Measurements from ENCODE around the gene GYPA.
"Not testable (repeated sequence)": the region's sequence is repeated elsewhere in the genome, so short reads cannot be mapped to it uniquely, and the experiment has no call there.

The GYPA gene

GRCh38 chr4:144136189-144136588 is 4.3 kb downstream of the GYPA start:
- not testable (repeated sequence) for H3K4me3 ChIP-seq (ENCODE audit: low read length); DNase-seq (ENCODE audit: low read depth, low spot score)

GRCh38 chr4:144130167-144130566 is 10.4 kb downstream of the GYPA start:
- not testable (repeated sequence) for DNase-seq (ENCODE audit: low read depth, low spot score)

DNA sequence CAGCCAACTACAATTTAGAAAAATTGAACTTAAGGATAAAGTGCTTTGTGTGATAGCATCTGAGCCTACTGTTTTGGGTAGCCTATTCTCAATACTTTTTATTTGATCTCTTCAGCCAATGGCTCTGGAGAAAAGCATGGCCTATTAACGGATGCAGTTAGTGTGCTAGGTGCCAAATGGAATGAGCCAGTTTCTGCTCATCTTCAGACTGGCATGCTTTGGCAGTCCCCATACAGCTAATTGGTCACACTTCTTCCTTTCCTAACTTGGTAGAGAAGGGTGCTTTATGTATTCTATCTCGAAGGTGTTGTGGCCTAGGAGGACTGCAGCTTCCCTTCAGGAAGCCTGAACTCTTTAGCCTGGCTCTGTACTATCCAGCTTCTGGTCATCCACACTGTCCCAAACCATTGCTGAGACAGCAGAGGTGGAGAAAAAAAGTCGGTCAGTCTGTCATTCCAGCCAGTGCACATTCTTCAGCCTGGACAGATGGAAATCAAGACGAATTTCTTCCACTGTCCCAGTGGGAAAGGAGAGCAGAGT is 11.1 kb downstream of the GYPA start:
- H3K4me3 ChIP-seq (ENCODE audit: low read length); DNase-seq (ENCODE audit: low read depth, low spot score): not testable (repeated sequence)

More at GRCh38 chr4:144130167-144130566, 10.4 kb downstream of the GYPA start:
- not testable (repeated sequence) for H3K4me3 ChIP-seq (ENCODE audit: low read length)

- not testable (repeated sequence) for H3K4me3 ChIP-seq (ENCODE audit: low read length); DNase-seq (ENCODE audit: low read depth, low spot score)
Measured at GRCh38 chr4:144128709-144129320, 11.7 kb downstream of the GYPA start.

GRCh38 chr4:144125109-144125508 is 15.4 kb downstream of the GYPA start:
- not testable (repeated sequence) for H3K4me3 ChIP-seq (ENCODE audit: low read length); DNase-seq (ENCODE audit: low read depth, low spot score)

DNA sequence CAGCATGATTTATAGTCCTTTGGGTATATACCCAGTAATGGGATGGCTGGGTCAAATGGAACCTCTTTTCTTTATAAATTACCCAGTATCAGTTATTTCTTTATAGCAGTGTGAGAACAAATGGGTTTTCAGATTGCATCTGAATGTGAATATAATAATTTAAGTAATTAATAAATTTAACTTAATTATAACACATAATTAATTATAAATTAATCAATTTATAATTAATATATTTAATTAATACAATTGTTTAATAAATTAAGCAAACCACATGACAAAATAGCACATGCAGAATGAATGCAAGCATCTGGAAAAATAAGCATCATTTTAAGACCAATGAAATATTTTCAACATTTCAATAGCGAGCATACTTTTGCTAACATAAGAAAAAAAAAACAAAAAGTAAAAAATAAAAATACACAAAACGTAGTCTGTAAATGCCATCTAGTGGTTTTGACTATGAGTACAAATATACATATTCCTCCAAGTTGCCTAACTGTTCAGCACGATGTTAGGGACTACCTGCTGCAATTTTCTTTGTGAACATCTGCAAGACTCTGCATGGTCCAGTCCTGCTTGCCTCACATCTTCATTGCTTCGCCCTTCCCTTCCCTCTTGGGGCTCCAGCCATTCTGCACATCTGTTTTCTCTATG is 16.4 kb downstream of the GYPA start:
- not testable (repeated sequence) for H3K4me3 ChIP-seq (ENCODE audit: low read length); DNase-seq (ENCODE audit: low read depth, low spot score)

GRCh38 chr4:144123269-144123668 is 17.2 kb downstream of the GYPA start:
- DNase-seq (ENCODE audit: low read depth, low spot score), result not testable (repeated sequence)

GRCh38 chr4:144119752-144120151 is 20.8 kb downstream of the GYPA start:
- DNase-seq (ENCODE audit: low read depth, low spot score); H3K4me3 ChIP-seq (ENCODE audit: low read length): not testable (repeated sequence)

More at GRCh38 chr4:144123269-144123668, 17.2 kb downstream of the GYPA start:
- not testable (repeated sequence) for H3K4me3 ChIP-seq (ENCODE audit: low read length)

DNA sequence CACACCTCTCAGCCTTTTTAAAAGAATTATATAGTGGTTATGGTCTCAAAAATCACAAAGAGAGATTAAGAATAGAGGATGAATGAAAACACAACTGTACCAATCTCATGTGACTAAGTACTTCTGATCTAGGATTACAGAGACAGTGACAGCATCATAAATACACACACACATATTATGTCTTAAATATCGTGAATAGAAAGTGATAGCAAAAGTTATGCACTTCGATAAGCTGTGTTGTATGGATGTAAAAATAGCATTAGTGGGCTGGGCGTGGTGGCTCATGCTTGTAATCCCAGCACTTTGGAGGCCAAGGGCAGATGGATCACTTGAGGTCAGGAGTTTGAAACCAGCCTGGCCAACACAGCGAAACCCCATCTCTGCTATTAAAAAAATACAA is 25.0 kb downstream of the GYPA start:
- no peak for DNase-seq (ENCODE audit: low read depth, low spot score)
- H3K4me3 ChIP-seq (ENCODE audit: low read length), result no peak overlapping the region

DNA sequence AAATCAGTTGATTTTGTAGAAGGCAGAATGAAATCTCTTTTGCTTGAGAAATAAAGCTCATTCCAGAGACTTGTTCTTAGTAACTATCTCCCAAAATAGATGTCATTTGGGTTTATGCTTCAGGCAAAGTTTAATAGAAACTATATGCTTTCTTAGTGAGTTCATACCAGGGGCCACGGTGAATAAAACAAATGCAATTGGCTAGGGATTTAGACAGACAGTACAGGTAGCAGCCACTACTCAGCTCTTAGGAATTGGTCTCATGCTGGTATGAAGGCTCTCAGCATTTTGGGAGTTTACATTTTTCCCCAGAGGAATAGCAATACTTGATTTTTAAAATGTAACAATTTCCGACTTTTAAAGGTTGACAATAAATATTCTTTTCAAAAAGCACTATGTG is 27.0 kb downstream of the GYPA start:
- no peak for DNase-seq (ENCODE audit: low read depth, low spot score)
- H3K4me3 ChIP-seq (ENCODE audit: low read length), result no peak overlapping the region

DNA sequence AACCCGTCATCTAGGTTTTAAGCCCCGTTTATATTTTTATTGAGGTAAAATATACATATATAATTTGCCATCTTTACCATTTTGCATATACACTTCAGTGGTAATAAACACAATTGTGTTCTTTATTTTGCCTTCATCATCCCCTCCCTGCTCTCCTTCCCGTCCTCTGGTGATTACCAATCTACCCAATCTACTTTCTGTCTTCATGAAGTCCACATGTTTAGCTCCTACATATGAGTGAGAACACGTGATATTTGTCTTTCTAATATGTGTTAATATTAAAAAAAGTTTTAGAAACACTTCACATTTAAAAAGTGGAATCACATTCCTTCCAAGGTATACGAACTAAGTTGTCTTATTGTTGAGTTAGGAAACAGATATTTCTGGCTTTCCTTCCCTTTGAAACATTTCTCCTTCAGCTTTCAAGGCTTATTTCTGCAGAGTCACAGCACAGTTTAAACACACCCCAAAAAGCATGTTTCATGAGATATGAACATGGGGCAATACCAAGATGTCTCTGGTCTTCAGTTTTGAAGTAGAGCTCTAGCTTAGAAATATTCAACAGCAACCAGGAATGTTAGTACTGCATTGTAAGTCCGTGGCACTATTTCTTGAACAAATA is 35.9 kb downstream of the GYPA start:
- H3K4me3 ChIP-seq (ENCODE audit: low read length), result no peak overlapping the region
- DNase-seq (ENCODE audit: low read depth, low spot score), result no peak

DNA sequence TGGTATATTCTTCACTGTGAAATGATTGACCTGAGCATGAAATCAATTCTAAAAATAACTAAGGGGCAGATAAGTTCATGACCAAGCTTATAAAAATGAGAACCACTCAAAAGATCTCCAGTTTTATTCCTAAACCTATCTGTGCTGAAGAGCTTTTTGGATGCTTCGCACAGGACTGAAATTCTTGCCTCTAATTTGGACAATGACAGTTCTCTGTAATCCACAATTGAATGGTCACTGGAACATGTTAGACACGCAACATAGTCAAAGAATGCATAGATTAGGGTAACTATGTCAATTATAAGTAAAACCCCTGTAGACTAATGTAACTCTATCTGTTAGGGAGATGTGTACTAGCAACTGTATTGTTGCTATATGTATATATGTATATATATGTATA is 42.7 kb downstream of the GYPA start:
- DNase-seq (ENCODE audit: low read depth, low spot score); H3K4me3 ChIP-seq (ENCODE audit: low read length): not testable (repeated sequence)

DNA sequence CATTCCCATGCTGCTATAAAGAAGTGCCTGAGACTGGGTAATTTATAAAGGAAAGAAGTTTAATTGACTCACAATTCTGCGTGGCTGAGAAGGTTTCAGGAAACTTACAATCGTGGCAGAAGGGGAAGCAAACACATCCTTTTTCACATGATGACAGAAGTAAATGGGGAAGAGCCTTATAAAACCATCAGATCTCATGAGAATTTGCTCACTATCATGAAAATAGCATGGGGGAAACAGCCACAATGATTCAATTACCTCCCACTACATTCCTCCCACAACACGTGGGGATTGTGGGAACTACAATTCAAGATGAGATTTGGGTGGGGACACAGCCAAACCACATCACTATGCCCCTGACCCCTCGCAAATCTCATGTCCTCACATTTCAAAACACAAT is 46.5 kb downstream of the GYPA start:
- not testable (repeated sequence) for H3K4me3 ChIP-seq (ENCODE audit: low read length); DNase-seq (ENCODE audit: low read depth, low spot score)

GRCh38 chr4:144091181-144091580 is 49.3 kb downstream of the GYPA start:
- H3K4me3 ChIP-seq (ENCODE audit: low read length); DNase-seq (ENCODE audit: low read depth, low spot score): not testable (repeated sequence)

- no peak for DNase-seq (ENCODE audit: low read depth, low spot score)
- no peak overlapping the region for H3K4me3 ChIP-seq (ENCODE audit: low read length)
Measured at GRCh38 chr4:144090744-144091143, 49.8 kb downstream of the GYPA start.

GRCh38 chr4:144082053-144082452 is 58.5 kb downstream of the GYPA start:
- not testable (repeated sequence) for H3K4me3 ChIP-seq (ENCODE audit: low read length); DNase-seq (ENCODE audit: low read depth, low spot score)

- H3K4me3 ChIP-seq (ENCODE audit: low read length); DNase-seq (ENCODE audit: low read depth, low spot score): not testable (repeated sequence)
Measured at GRCh38 chr4:144080135-144080534, 60.4 kb downstream of the GYPA start.

DNA sequence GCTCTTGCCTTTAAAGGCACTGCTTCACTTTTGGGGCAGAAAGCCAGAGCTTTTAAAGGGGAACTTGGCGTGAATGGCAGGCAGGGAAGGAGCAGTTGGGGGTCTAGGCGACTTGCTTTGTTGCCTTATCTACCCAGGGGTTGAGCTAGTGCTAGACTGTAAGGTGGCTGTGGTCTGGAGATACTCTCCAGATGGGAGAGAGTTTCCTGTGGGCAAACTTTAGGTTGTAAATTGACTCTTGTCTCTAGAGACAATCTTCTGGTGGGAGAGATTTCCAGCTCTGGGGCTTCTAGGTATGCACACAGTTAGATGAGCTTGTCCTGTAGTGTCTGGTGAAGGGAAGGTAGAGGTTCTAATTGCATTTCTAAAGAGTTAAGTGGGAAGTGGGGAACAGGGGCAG is 61.8 kb downstream of the GYPA start:
- H3K4me3 ChIP-seq (ENCODE audit: low read length), result not testable (repeated sequence)
- peak; percentile 15 for DNase-seq (ENCODE audit: low read depth, low spot score)

DNA sequence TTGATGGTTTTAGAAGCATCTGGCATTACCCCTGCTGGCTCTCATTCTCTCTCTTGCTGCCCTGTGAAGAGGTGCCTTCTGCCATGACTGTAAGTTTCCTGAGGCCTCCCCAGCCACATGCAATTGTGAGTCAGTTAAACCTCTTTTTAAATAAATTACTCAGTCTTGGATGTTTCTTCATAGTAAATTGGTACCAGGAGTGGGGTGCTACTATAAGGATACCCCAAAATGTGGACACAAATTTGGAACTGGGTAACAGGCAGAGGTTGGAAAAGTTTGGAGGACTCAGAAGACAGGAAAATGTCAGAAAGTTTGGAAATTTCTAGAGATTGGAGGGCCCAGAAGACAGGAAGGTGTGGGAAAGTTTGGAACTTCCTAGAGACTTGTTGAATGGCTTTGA is 79.0 kb downstream of the GYPA start:
- DNase-seq (ENCODE audit: low read depth, low spot score), result not testable (repeated sequence)

DNA sequence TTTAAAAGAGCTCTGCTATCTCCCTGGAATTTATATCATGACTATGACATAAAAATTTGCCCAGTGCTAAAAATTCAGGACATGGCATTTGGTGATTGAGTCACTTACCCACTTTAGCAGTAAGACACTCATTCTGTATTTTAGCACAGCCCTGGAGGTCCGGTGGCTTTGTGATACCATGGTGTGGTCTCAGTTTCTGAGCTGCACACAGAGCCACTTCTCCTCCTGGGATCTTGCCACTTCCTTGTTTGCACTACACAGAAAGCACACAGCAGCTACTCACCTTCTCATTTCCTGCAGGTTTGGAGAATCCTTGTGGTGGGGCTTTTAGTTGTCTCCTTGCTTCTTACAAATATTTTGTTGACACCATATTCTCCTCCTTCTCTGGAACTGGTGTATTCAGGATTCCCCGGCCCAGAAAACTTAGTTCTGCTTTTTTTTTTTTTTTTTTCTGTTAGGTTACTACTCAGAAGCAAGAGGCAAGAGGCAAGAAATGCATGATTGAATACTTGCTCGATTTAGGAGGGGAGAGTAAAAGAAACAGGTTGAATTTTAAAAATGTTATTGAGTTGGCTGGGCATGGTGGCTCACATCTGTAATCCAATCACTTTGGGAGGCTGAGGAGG is 80.2 kb downstream of the GYPA start:
- not testable (repeated sequence) for H3K4me3 ChIP-seq (ENCODE audit: low read length); DNase-seq (ENCODE audit: low read depth, low spot score)

More for the DNA sequence above, 79.0 kb downstream of the GYPA start:
- not testable (repeated sequence) for H3K4me3 ChIP-seq (ENCODE audit: low read length)
